ENCODE data around the gene SGPP2.

SGPP2 gene

DNA sequence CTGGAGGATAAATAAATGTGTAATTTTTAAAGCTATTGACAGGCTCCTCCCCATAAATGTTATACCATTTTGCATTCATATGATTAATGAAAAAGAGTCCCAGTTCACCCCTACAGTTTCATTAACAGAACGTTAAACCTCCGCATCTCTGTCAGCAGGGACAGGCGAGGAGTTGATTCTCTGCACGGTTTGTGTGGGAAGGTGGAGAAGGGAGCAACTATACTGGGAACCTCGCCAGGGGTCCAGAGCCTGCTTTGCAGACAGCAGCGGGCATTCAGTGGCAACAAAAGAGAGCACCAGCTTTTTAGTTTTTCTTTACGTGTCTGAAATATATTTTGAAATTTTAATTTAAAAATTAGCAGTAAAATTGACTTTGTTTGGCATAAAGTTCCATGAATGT is 130.2 kb downstream of the SGPP2 start:
- DNase-seq (ENCODE audit: low read depth): no peak
- TF ChIP-seq, protein P1, sequence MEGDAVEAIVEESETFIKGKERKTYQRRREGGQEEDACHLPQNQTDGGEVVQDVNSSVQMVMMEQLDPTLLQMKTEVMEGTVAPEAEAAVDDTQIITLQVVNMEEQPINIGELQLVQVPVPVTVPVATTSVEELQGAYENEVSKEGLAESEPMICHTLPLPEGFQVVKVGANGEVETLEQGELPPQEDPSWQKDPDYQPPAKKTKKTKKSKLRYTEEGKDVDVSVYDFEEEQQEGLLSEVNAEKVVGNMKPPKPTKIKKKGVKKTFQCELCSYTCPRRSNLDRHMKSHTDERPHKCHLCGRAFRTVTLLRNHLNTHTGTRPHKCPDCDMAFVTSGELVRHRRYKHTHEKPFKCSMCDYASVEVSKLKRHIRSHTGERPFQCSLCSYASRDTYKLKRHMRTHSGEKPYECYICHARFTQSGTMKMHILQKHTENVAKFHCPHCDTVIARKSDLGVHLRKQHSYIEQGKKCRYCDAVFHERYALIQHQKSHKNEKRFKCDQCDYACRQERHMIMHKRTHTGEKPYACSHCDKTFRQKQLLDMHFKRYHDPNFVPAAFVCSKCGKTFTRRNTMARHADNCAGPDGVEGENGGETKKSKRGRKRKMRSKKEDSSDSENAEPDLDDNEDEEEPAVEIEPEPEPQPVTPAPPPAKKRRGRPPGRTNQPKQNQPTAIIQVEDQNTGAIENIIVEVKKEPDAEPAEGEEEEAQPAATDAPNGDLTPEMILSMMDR (IDR thresholded peaks at IDR 0.05; ENCODE audit: low read length, missing control alignments): no peak
- no peak overlapping the region for H3K4me3 ChIP-seq (replicated peaks; ENCODE audit: low read depth, low read length)

DNA sequence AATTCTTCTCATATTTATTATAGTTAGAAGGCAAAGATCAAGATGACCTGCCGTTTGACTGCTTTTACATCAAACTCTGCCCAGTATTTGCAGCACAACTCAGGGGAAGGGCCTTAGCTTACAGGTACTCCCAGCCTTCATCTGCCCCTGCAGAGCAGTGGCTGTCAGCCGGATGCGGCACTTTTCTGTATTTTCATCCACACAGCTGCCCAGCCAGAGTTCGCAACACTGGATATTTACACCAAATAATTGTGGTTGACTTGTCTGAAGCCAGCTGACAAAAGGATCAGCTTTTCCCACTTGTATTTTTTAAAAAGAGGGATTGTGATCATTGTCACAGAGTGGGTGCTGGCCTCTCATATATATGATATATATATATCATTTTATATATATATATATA is 136.8 kb downstream of the SGPP2 start:
- TF ChIP-seq, protein P1 (IDR thresholded peaks at IDR 0.05; ENCODE audit: low read length, missing control alignments): no peak
- H3K4me3 ChIP-seq (replicated peaks; ENCODE audit: low read depth, low read length): no peak overlapping the region
- no peak for DNase-seq (ENCODE audit: low read depth)

DNA sequence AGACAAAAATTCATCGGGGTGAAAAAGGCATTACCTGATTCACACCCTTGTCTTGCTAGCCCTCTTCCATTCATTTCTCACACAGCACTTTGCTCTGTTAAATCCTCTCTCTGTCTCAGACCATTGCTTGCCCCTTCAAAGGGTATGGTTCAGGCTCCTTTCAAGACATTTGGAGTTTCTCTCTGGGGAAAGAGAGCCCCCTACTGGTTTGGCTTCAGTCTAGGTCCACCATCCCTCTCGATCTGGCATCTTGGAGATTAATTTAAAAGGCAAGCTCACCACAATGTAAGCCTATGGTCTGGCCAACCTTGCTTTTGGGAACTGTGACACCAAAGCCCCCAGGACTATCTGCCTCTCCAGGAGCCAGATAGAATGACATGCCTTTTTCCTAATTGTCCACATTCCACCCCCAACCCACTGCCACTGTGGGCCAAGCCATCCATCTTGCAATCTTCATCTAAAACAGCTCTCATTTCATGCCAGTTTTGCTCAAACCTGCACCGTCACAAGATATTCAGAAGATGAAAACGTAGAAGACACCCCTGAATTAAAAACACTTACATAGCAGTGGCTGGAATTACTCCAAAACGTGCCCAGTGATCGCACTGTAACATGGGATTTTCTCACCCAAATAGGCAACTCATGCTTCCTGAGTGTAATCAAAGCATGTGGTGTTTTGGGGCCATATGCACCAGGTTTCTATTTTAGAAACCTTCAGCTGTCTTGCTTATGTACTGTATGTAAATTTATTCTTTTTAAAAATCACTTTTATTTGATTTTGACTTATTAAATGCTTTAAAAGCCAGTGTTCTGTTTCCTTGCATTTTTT is 137.7 kb downstream of the SGPP2 start:
- TF ChIP-seq, protein P1 (IDR thresholded peaks at IDR 0.05; ENCODE audit: low read length, missing control alignments): peak; percentile 88
- peak; percentile 81 for DNase-seq (ENCODE audit: low read depth)
- no peak overlapping the region for H3K4me3 ChIP-seq (replicated peaks; ENCODE audit: low read depth, low read length)

DNA sequence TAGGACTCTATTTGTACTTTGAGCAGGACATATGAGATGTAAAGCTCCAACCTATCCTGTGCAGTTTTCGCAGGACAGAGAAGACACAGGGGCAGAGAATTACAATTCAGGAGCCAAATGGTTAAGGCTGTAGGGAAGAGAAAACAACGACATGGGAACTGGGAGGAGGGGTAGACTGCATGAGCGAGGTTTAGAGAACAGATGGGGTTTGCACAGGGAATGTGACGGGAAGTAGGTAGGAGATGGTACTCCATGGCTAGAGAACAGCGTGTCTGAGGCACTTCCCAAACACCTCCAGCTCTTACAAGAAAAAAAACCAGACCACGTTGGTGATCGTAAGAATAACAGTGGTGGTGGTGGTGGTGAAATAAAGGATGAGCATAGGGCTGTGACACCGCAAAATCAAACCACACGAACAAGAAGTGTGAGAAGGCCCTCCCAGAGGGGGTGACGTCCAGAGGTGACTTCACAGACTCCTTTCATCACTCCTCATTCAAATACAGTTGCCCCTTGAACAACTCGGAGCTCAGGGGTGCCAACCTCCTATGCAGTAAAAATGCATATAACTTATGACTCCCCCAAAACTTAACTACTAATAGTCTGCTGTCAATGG is 138.9 kb downstream of the SGPP2 start:
- no peak overlapping the region for H3K4me3 ChIP-seq (replicated peaks; ENCODE audit: low read depth, low read length)
- no peak for DNase-seq (ENCODE audit: low read depth)
- TF ChIP-seq, protein P1 (IDR thresholded peaks at IDR 0.05; ENCODE audit: low read length, missing control alignments): no peak

DNA sequence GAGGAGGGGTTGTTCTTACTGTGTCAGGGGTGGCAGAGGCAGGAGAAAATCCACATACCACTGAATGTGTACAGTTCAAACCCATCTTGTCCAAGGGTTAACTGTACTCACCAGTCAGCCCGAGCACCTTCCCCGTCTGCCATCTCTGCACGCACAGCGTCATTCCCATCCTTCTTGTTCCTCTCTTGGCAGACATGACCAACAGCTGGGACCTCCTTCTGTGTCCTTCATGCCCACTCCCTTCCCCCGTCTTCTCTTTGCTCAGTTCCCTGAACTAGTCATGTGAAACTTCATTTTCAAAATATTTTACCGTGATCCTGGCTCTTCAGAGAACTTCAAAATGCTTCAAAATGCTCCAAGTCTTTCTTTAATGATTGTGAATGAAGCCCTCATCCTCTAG is 139.6 kb downstream of the SGPP2 start:
- no peak for DNase-seq (ENCODE audit: low read depth)
- TF ChIP-seq, protein P1 (IDR thresholded peaks at IDR 0.05; ENCODE audit: low read length, missing control alignments): no peak

DNA sequence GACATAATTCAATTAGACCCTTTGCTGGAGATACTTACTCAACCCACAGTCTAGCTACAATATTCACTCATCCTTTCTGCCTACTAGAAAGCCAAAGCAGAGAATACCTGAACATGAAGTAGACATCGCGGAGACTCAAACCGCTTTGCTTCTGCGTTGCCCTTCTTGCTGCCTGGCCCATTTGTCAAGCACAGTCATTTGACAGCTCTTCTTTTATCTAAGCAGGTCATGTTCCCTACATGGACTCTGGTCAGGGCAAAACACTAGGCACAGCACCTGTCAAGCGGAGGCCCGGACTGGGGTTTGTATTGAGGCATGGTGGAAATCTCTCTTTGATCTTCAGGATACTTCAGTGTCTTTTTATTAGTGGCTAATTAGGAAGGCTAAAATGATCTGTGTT is 141.9 kb downstream of the SGPP2 start:
- no peak overlapping the region for H3K4me3 ChIP-seq (replicated peaks; ENCODE audit: low read depth, low read length)
- TF ChIP-seq, protein P1 (IDR thresholded peaks at IDR 0.05; ENCODE audit: low read length, missing control alignments): no peak
- no peak for DNase-seq (ENCODE audit: low read depth)

More for the DNA sequence above, 139.6 kb downstream of the SGPP2 start:
- H3K4me3 ChIP-seq (replicated peaks; ENCODE audit: low read depth, low read length): no peak overlapping the region

All from fibroblast of pulmonary artery (primary cell).